Heart right ventricle (tissue), 12 donors: ENCODE measurements around the gene DEDD2. TPM values are rescaled to one million over a fixed set of nuclear protein-coding genes. Genes with fewer than 3 reads are reported as not detected.

Experiments
- polyA plus RNA-seq, 2 donors: library from polyadenylated mRNA; stranded (reverse); fragments of 200-250 nt; gene quantifications; one replicate each; pipeline ENCODE4 v1.2.3, GENCODE V29; 2013
- total RNA-seq, 10 donors: library from RNA; stranded (reverse); fragmentation: NEBNext Ultra II Directional in 3 of 10; extraction: Animal tissue kit (Norgen Biotek cat#: 25700) in 3 of 10; gene quantifications; one replicate each; pipeline versions ENCODE4 v1.2.1 to v1.2.4, GENCODE V29; 2021 to 2023
- donor health status: ischemic (EF 13 %, LVEDD 7.1; RV severe dilation, severe dysfunction).
- donor health status: healthy with polysubstance abuse.
- donor health status: DM: no; HTN: yes; CAD: no.
- donor health status: DM: no; HTN: no; CAD: no.
- donor health status: ischemic (EF 25% LVEDD 6.9; RV normal size, moderate dysfunction).
- donor health status: ischemic (EF 25% LVEDD 5.7; RV mildly dilated, moderate dysfunction).
- donor health status: healthy.
- donor health status: nonischemic (EF 11% LVEDD 7.7; RV severe dilation, severe dysfunction).
- donor health status: DM: yes; HTN: yes; CAD: no.
- donor health status: PGD.
- donor health status: ischemic (EF 29% LVEDD 5.4; RV normal size, mild dysfunction).
- donor health status: nonischemic (EF 23%, LVEDD 6.1; RV moderate dilation, normal function).

Gene DEDD2
- total and polyA plus RNA-seq, 12 donors, result 9.8 to 20.5 (median 12.6) TPM

Other genes starting within 250 kb of the DEDD2 start
- gene ATP1A3, start 223.4 kb downstream of the DEDD2 start, total RNA-seq, result 100 to 1,000 TPM; 245 to 419 (median 347) TPM
- gene ATP1A3, start 223.4 kb downstream of the DEDD2 start, polyA plus RNA-seq, result 10 to 100 TPM; 38.0 to 87.1 TPM
- gene GRIK5, start 147.5 kb downstream of the DEDD2 start, total RNA-seq, result 1 to 10 TPM; 1.2 to 9.3 (median 3.0) TPM
- gene GRIK5, start 147.5 kb downstream of the DEDD2 start, polyA plus RNA-seq, result 1 to 10 TPM in 1 of 2 donors, under 1 TPM in 1; 0.35 to 1.4 TPM
- 10 to 100 TPM in 2 of 10 donors, 1 to 10 TPM in 8; 5.0 to 11.1 (median 8.1) TPM for gene ZNF574, start 141.5 kb downstream of the DEDD2 start, total RNA-seq
- gene ZNF574, start 141.5 kb downstream of the DEDD2 start, polyA plus RNA-seq, result 1 to 10 TPM; 3.4 to 5.8 TPM
- gene POU2F2, start 85.2 kb downstream of the DEDD2 start, total RNA-seq, result 1 to 10 TPM in 1 of 10 donors, under 1 TPM in 9; 0.51 to 3.8 (median 0.70) TPM
- under 1 TPM; 0.28 to 0.37 TPM for gene POU2F2, start 85.2 kb downstream of the DEDD2 start, polyA plus RNA-seq
- 1 to 10 TPM; 3.2 to 7.0 (median 5.4) TPM for gene ZNF526, start 2.6 kb upstream of the DEDD2 start, total RNA-seq
- 1 to 10 TPM; 3.2 to 3.4 TPM for gene ZNF526, start 2.6 kb upstream of the DEDD2 start, polyA plus RNA-seq
- 10 to 100 TPM; 31.9 to 46.1 (median 36.4) TPM for gene GSK3A, start 24.9 kb upstream of the DEDD2 start, total RNA-seq
- 10 to 100 TPM; 31.2 to 51.0 TPM for gene GSK3A, start 24.9 kb upstream of the DEDD2 start, polyA plus RNA-seq
- 10 to 100 TPM; 29.8 to 40.2 (median 32.9) TPM for gene ERF, start 37.5 kb upstream of the DEDD2 start, total RNA-seq
- 10 to 100 TPM; 31.8 to 49.0 TPM for gene ERF, start 37.5 kb upstream of the DEDD2 start, polyA plus RNA-seq
- 10 to 100 TPM; 27.9 to 42.0 (median 32.0) TPM for gene CIC, start 51.6 kb upstream of the DEDD2 start, total RNA-seq
- gene CIC, start 51.6 kb upstream of the DEDD2 start, polyA plus RNA-seq, result 10 to 100 TPM; 17.6 to 39.8 TPM
- under 1 TPM in 4 of 10 donors, not detected in 6; 0.16 to 0.21 (median 0.19) TPM for gene PRR19, start 84.5 kb upstream of the DEDD2 start, total RNA-seq
- under 1 TPM in 1 of 2 donors, not detected in 1; 0.16 TPM for gene PRR19, start 84.5 kb upstream of the DEDD2 start, polyA plus RNA-seq
- 1 to 10 TPM; 1.2 to 5.9 (median 2.6) TPM for gene PAFAH1B3, start 84.9 kb upstream of the DEDD2 start, total RNA-seq
- gene PAFAH1B3, start 84.9 kb upstream of the DEDD2 start, polyA plus RNA-seq, result 10 to 100 TPM in 1 of 2 donors, 1 to 10 TPM in 1; 5.0 to 10.4 TPM
- gene TMEM145, start 95.6 kb upstream of the DEDD2 start, total RNA-seq, result 1 to 10 TPM in 1 of 10 donors, under 1 TPM in 4, not detected in 5; 0.15 to 1.0 (median 0.49) TPM
- 1 to 10 TPM in 1 of 2 donors, under 1 TPM in 1; 0.32 to 1.0 TPM for gene TMEM145, start 95.6 kb upstream of the DEDD2 start, polyA plus RNA-seq
- 10 to 100 TPM; 33.4 to 44.6 (median 40.4) TPM for gene MEGF8, start 108.0 kb upstream of the DEDD2 start, total RNA-seq
- 10 to 100 TPM; 10.2 to 16.3 TPM for gene MEGF8, start 108.0 kb upstream of the DEDD2 start, polyA plus RNA-seq
- gene CNFN, start 172.6 kb upstream of the DEDD2 start, total RNA-seq, result 1 to 10 TPM in 1 of 10 donors, under 1 TPM in 4, not detected in 5; 0.51 to 1.3 (median 0.81) TPM
- 1 to 10 TPM; 1.6 to 7.2 TPM for gene CNFN, start 172.6 kb upstream of the DEDD2 start, polyA plus RNA-seq
- gene LIPE, start 209.7 kb upstream of the DEDD2 start, total RNA-seq, result 100 to 1,000 TPM in 1 of 10 donors, 10 to 100 TPM in 9; 39.4 to 109 (median 53.8) TPM
- 10 to 100 TPM; 60.6 to 80.7 TPM for gene LIPE, start 209.7 kb upstream of the DEDD2 start, polyA plus RNA-seq
- not detected for gene CXCL17, start 225.3 kb upstream of the DEDD2 start, total RNA-seq
- gene CXCL17, start 225.3 kb upstream of the DEDD2 start, polyA plus RNA-seq, result under 1 TPM in 1 of 2 donors, not detected in 1; 0.03 TPM